ENCODE measurements around the gene ARMC3.

DNA sequence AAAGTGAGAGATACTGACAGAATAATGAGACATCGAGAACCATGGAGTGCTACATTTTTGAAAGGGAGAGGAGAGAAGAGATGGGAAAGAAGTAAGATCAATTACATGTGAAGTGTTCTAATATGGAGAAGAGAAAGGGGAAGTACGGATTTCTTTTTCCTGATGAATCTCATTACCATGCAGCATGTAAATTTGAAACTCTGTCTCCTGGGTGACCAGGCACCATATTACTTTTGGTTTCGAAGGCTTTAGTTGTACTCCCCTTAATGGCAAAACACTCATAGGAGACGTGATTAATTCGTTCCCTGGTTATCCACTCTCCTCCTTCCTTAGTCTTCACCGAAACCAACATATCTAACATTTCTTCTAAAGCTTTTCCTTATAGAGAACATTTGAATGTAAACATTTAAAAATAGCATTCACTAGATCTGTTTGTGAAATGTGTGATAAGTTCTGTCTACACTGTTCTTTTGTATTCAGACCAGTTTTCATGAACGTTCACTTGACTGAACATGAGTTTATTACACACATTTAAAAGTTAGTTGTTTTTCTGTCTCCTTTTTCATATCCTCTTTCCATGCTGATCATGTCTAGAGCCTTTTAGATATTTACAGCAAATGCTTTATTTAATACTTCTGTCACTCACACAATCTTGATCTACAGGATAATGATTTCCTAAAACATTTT lies 87.3 kb downstream of the ARMC3 start:
- TF ChIP-seq POLR2A (IDR thresholded peaks at IDR 0.05) = no peak
- TF ChIP-seq, protein P1, sequence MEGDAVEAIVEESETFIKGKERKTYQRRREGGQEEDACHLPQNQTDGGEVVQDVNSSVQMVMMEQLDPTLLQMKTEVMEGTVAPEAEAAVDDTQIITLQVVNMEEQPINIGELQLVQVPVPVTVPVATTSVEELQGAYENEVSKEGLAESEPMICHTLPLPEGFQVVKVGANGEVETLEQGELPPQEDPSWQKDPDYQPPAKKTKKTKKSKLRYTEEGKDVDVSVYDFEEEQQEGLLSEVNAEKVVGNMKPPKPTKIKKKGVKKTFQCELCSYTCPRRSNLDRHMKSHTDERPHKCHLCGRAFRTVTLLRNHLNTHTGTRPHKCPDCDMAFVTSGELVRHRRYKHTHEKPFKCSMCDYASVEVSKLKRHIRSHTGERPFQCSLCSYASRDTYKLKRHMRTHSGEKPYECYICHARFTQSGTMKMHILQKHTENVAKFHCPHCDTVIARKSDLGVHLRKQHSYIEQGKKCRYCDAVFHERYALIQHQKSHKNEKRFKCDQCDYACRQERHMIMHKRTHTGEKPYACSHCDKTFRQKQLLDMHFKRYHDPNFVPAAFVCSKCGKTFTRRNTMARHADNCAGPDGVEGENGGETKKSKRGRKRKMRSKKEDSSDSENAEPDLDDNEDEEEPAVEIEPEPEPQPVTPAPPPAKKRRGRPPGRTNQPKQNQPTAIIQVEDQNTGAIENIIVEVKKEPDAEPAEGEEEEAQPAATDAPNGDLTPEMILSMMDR (IDR thresholded peaks at IDR 0.05) = no peak

Data from uterus (tissue), 2 donors.